Mucosa of stomach (tissue), 1 donor: ENCODE data around the gene TRAPPC2L.

ENCODE experiments used
- H3K27me3 ChIP-seq: one replicate; pipeline ENCODE4 v1.7.0; 2013; ENCODE audit warnings: mild to moderate bottlenecking, low read length; ENCODE audit not compliant: control insufficient read depth, insufficient read depth
- H3K36me3 ChIP-seq: one replicate; pipeline ENCODE4 v1.7.0; 2013; ENCODE audit warnings: low read length; ENCODE audit not compliant: control insufficient read depth, insufficient read depth
- H3K4me1 ChIP-seq: one replicate; pipeline ENCODE4 v1.7.0; 2013; ENCODE audit warnings: mild to moderate bottlenecking, low read length; ENCODE audit not compliant: control insufficient read depth, insufficient read depth
- H3K4me3 ChIP-seq: one replicate; pipeline ENCODE4 v1.7.0; 2013; ENCODE audit warnings: low read length
- H3K9ac ChIP-seq: one replicate; pipeline ENCODE4 v1.7.0; 2013; ENCODE audit warnings: mild to moderate bottlenecking, low read length, moderate library complexity
- H3K9me3 ChIP-seq: one replicate; pipeline ENCODE4 v1.7.0; 2013; ENCODE audit warnings: mild to moderate bottlenecking, low read length, moderate library complexity; ENCODE audit not compliant: control insufficient read depth
- donor health status: Pancreatic carcinoma.

The TRAPPC2L gene

GRCh38 chr16:88878967-88879787 is 22.2 kb downstream of the TRAPPC2L start:
- Histone ChIP-seq H3K36me3 (no peaks in the 10 kb centered on the region), H3K4me3 (no peak overlapping the region), H3K27me3 (peaks cover 10% of the 10 kb centered on the region)

GRCh38 chr16:88879788-88880055 is 22.8 kb downstream of the TRAPPC2L start:
- Histone ChIP-seq H3K4me1 (peaks cover 19% of the 10 kb centered on the region), H3K36me3 (no peaks in the 10 kb centered on the region), H3K27me3 (peaks cover 10% of the 10 kb centered on the region), H3K9ac (no peak overlapping the region), H3K9me3 (no peaks in the 10 kb centered on the region), H3K4me3 (no peak overlapping the region)

More at GRCh38 chr16:88878967-88879787, 22.2 kb downstream of the TRAPPC2L start:
- no peak overlapping the region for H3K9ac ChIP-seq
- H3K9me3 ChIP-seq: no peaks in the 10 kb centered on the region
- peaks cover 19% of the 10 kb centered on the region for H3K4me1 ChIP-seq

GRCh38 chr16:88880226-88881006 is 23.5 kb downstream of the TRAPPC2L start:
- Histone ChIP-seq H3K9me3 (no peaks in the 10 kb centered on the region), H3K4me1 (peaks cover 19% of the 10 kb centered on the region), H3K9ac (no peak overlapping the region), H3K4me3 (no peak overlapping the region), H3K36me3 (no peaks in the 10 kb centered on the region), H3K27me3 (peaks cover 10% of the 10 kb centered on the region)

GRCh38 chr16:88881007-88881615 is 24.2 kb downstream of the TRAPPC2L start:
- H3K36me3 ChIP-seq: no peaks in the 10 kb centered on the region
- H3K27me3 ChIP-seq: peaks cover 10% of the 10 kb centered on the region
- no peak overlapping the region for H3K9ac ChIP-seq
- peaks cover 19% of the 10 kb centered on the region for H3K4me1 ChIP-seq
- no peak overlapping the region for H3K4me3 ChIP-seq
- no peaks in the 10 kb centered on the region for H3K9me3 ChIP-seq

- peaks cover 19% of the 10 kb centered on the region for H3K4me1 ChIP-seq
- no peaks in the 10 kb centered on the region for H3K9me3 ChIP-seq
- H3K9ac ChIP-seq: no peak overlapping the region
- peaks cover 10% of the 10 kb centered on the region for H3K27me3 ChIP-seq
- no peaks in the 10 kb centered on the region for H3K36me3 ChIP-seq
- H3K4me3 ChIP-seq: no peak overlapping the region
These were observed 24.9 kb downstream of the TRAPPC2L start for GRCh38 chr16:88881675-88882357.

- H3K36me3 ChIP-seq: no peaks in the 10 kb centered on the region
These were observed 25.6 kb downstream of the TRAPPC2L start for GRCh38 chr16:88882358-88883030.

GRCh38 chr16:88883117-88883895 is 26.4 kb downstream of the TRAPPC2L start:
- Histone ChIP-seq H3K27me3 (peaks cover 10% of the 10 kb centered on the region), H3K4me1 (peaks cover 19% of the 10 kb centered on the region), H3K36me3 (no peaks in the 10 kb centered on the region), H3K9me3 (no peaks in the 10 kb centered on the region), H3K4me3 (no peak overlapping the region), H3K9ac (no peak overlapping the region)

More at GRCh38 chr16:88882358-88883030, 25.6 kb downstream of the TRAPPC2L start:
- peaks cover 10% of the 10 kb centered on the region for H3K27me3 ChIP-seq
- peaks cover 19% of the 10 kb centered on the region for H3K4me1 ChIP-seq
- H3K9me3 ChIP-seq: no peaks in the 10 kb centered on the region
- no peak overlapping the region for H3K9ac ChIP-seq
- H3K4me3 ChIP-seq: no peak overlapping the region

- Histone ChIP-seq H3K4me3 (no peak overlapping the region), H3K9ac (no peak overlapping the region), H3K4me1 (peaks cover 19% of the 10 kb centered on the region), H3K36me3 (no peaks in the 10 kb centered on the region), H3K9me3 (no peaks in the 10 kb centered on the region), H3K27me3 (peaks cover 10% of the 10 kb centered on the region)
These were observed 27.0 kb downstream of the TRAPPC2L start for GRCh38 chr16:88883946-88884345.

GRCh38 chr16:88884569-88885271 is 27.8 kb downstream of the TRAPPC2L start:
- Histone ChIP-seq H3K36me3 (no peaks in the 10 kb centered on the region), H3K4me1 (peaks cover 19% of the 10 kb centered on the region), H3K4me3 (no peak overlapping the region)

GRCh38 chr16:88885693-88886280 is 28.9 kb downstream of the TRAPPC2L start:
- no peak overlapping the region for H3K9ac ChIP-seq
- H3K9me3 ChIP-seq: no peaks in the 10 kb centered on the region
- H3K36me3 ChIP-seq: no peaks in the 10 kb centered on the region
- H3K27me3 ChIP-seq: peaks cover 4% of the 10 kb centered on the region
- no peak overlapping the region for H3K4me3 ChIP-seq
- H3K4me1 ChIP-seq: peaks cover 18% of the 10 kb centered on the region

More at GRCh38 chr16:88884569-88885271, 27.8 kb downstream of the TRAPPC2L start:
- H3K9me3 ChIP-seq: no peaks in the 10 kb centered on the region
- no peak overlapping the region for H3K9ac ChIP-seq
- peaks cover 9% of the 10 kb centered on the region for H3K27me3 ChIP-seq
